Measurements from ENCODE around the gene TSSK6.

GRCh38 chr19:19552798-19553197, 37.5 kb upstream of the TSSK6 start:
- no peak for TF ChIP-seq POLR2AphosphoS5 (IDR thresholded peaks at IDR 0.05)
- TF ChIP-seq POLR2A (IDR thresholded peaks at IDR 0.05): no peak
- no peak for TF ChIP-seq EP300 (IDR thresholded peaks at IDR 0.05)
- TF ChIP-seq, protein P1, sequence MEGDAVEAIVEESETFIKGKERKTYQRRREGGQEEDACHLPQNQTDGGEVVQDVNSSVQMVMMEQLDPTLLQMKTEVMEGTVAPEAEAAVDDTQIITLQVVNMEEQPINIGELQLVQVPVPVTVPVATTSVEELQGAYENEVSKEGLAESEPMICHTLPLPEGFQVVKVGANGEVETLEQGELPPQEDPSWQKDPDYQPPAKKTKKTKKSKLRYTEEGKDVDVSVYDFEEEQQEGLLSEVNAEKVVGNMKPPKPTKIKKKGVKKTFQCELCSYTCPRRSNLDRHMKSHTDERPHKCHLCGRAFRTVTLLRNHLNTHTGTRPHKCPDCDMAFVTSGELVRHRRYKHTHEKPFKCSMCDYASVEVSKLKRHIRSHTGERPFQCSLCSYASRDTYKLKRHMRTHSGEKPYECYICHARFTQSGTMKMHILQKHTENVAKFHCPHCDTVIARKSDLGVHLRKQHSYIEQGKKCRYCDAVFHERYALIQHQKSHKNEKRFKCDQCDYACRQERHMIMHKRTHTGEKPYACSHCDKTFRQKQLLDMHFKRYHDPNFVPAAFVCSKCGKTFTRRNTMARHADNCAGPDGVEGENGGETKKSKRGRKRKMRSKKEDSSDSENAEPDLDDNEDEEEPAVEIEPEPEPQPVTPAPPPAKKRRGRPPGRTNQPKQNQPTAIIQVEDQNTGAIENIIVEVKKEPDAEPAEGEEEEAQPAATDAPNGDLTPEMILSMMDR (IDR thresholded peaks at IDR 0.05): peak in 1 of 4 experiments; percentile 38

Measured in gastroesophageal sphincter (tissue), 3 donors.